Neutrophil (primary cell): ENCODE results near the gene KREMEN2.
"Not testable (repeated sequence)": the region's sequence is repeated elsewhere in the genome, so short reads cannot be mapped to it uniquely, and the experiment has no call there.

Experiments
- H3K27ac ChIP-seq: fragments of 200-600 bp; sonication (generic); 2 replicates; pipeline ENCODE4 v1.5.1; 2016; ENCODE audit warnings: mild to moderate bottlenecking, moderate library complexity
- H3K27me3 ChIP-seq: fragments of 200-600 bp; sonication (generic); 2 replicates; pipeline ENCODE4 v1.6.0; 2016; ENCODE audit warnings: mild to moderate bottlenecking
- H3K36me3 ChIP-seq: fragments of 200-600 bp; sonication (generic); 2 replicates; pipeline ENCODE4 v1.5.1; 2017
- H3K4me1 ChIP-seq, 2 experiments: fragments of 200-600 bp in 1 of 2; sonication (generic) in 1 of 2; 1 replicate in 1 of 2; 2 replicates in 1 of 2; pipeline versions ENCODE4 v1.5.1 to v1.6.1; 2013 to 2016; ENCODE audit warnings: low read depth in 1 of 2, low read length in 1 of 2, mild to moderate bottlenecking in 1 of 2, moderate library complexity in 1 of 2; ENCODE audit not compliant: control insufficient read depth in 1 of 2, insufficient read depth in 1 of 2
- H3K4me3 ChIP-seq, 2 experiments: fragments of 200-600 bp in 1 of 2; sonication (generic) in 1 of 2; 1 replicate in 1 of 2; 2 replicates in 1 of 2; pipeline ENCODE4 v1.5.1; 2013 to 2016; ENCODE audit warnings: low read depth in 1 of 2, low read length in 1 of 2, mild to moderate bottlenecking in 1 of 2, moderate library complexity in 1 of 2
- H3K9me3 ChIP-seq: fragments of 200-600 bp; sonication (generic); 2 replicates; pipeline ENCODE4 v1.5.1; 2016
- TF ChIP-seq, protein P1 (sequence below): fragments of 200-600 bp; sonication (generic); IDR thresholded peaks from 2 replicates; pipeline ENCODE4 v1.5.1; 2016; ENCODE audit warnings: antibody characterized with exemption

Gene KREMEN2

DNA sequence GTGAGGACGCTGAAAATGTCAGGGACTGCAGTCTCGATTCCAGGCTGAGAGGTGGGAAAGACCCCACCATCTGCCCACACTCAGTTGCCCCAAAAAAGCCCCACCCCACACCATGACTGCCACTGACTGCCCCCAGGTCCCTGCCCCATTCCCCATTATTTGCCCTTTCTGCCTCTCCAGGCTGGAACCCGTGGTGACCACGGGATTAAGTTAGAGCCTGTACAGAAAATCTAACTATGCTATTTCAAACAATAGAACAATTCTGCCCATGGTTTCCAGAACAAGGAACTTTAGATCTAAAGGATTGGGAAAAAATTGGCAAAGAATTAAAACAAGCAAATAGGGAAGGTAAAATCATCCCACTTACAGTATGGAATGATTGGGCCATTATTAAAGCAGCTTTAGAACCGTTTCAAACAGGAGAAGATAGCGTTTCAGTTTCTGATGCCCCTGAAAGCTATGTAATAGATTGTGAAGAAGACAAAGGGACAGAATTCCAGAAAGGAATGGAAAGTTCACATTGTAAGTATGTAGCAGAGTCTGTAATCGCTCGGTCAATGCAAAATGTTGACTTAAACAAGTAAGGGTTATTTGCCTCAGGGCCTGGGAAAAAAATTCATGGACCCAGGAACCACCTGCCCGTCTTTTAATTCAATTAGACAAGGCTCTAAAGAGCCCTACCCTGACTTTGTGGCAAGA is 38.0 kb upstream of the KREMEN2 start:
- no peak overlapping the region for H3K4me3 ChIP-seq
- no peaks in the 10 kb centered on the region for H3K36me3 ChIP-seq
- no peaks in the 10 kb centered on the region for H3K9me3 ChIP-seq
- TF ChIP-seq, protein P1, sequence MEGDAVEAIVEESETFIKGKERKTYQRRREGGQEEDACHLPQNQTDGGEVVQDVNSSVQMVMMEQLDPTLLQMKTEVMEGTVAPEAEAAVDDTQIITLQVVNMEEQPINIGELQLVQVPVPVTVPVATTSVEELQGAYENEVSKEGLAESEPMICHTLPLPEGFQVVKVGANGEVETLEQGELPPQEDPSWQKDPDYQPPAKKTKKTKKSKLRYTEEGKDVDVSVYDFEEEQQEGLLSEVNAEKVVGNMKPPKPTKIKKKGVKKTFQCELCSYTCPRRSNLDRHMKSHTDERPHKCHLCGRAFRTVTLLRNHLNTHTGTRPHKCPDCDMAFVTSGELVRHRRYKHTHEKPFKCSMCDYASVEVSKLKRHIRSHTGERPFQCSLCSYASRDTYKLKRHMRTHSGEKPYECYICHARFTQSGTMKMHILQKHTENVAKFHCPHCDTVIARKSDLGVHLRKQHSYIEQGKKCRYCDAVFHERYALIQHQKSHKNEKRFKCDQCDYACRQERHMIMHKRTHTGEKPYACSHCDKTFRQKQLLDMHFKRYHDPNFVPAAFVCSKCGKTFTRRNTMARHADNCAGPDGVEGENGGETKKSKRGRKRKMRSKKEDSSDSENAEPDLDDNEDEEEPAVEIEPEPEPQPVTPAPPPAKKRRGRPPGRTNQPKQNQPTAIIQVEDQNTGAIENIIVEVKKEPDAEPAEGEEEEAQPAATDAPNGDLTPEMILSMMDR: no peak
- no peak overlapping the region for H3K27ac ChIP-seq
- H3K27me3 ChIP-seq: no peaks in the 10 kb centered on the region
- H3K4me1 ChIP-seq: peaks cover 8% of the 10 kb centered on the region in 2 experiments

DNA sequence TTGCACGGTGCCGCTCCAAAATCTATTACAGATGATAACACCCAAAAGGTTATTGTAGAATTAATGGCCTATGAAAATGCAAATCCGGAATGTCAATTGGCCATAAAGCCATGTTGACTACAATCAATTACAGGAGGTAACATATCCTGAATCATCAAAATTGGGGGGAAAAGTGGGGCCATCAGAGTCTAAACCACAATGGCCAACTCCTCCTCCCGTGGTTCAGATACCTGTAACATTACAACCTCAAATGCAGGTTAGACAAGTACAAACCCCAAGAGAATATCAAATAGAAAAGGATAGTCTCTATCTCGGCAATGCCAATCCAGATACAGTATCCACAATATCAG is 37.5 kb upstream of the KREMEN2 start:
- TF ChIP-seq, protein P1: no peak
- H3K9me3 ChIP-seq: no peaks in the 10 kb centered on the region
- no peaks in the 10 kb centered on the region for H3K36me3 ChIP-seq
- H3K4me1 ChIP-seq: peaks cover 8% of the 10 kb centered on the region in 2 experiments
- peak overlapping the region in 1 of 2 experiments; percentile 30 for H3K4me3 ChIP-seq
- no peak overlapping the region for H3K27ac ChIP-seq
- no peaks in the 10 kb centered on the region for H3K27me3 ChIP-seq

DNA sequence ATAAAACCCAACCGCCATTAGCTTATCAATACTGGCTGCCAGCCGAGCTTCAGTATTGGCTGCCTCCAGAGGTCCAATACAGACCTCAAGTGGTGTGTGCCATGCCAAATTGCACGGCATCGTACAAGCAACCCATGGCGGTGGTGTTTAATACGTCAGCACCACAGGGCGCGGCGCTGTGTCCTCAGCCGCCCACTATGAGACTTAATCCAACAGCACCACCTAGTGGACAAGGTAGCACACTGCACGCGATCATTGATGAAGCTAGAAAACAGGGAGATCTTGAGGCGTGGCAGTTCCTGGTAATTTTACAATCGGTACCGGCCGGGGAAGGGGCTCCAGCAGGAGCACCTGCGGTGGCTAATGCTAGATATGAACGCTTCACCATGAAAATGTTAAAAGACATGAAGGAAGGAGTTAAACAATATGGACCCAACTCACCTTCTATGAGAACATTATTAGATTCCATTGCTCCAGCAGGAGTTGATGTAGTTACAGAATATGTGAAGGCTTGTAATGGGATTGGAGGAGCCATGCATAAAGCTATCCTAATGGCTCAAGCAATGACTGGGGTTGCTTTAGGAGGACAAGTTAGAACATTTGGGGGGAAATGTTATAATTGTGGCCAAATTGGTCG is 36.9 kb upstream of the KREMEN2 start:
- no peak overlapping the region for H3K27ac ChIP-seq
- peaks cover 8% of the 10 kb centered on the region in 2 experiments for H3K4me1 ChIP-seq
- H3K27me3 ChIP-seq: no peaks in the 10 kb centered on the region
- H3K36me3 ChIP-seq: no peaks in the 10 kb centered on the region
- TF ChIP-seq, protein P1: peak; percentile 97
- no peaks in the 10 kb centered on the region for H3K9me3 ChIP-seq
- peak overlapping the region in 1 of 2 experiments; percentile 30 for H3K4me3 ChIP-seq

DNA sequence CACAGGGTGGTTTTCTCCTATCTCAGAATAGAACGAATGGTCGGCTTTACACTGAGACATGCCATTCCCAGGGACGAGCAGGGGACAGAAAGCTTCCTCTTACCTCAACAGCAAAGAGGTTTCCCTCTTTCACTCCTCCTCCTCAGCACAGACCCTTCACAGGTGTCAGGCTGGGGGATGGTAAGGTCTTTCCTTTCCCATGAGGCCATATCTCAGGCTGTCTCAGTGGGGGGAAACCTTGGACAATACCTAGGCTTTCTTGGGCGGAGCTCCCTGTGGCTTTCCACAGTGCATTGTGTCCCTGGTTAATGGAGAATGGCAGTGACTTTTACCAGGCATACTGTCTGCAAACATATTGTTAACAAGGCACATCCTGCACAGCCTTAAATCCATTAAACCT is 35.9 kb upstream of the KREMEN2 start:
- not testable (repeated sequence) for H3K27ac ChIP-seq, H3K4me3 ChIP-seq, H3K9me3 ChIP-seq, H3K4me1 ChIP-seq, H3K27me3 ChIP-seq, H3K36me3 ChIP-seq

DNA sequence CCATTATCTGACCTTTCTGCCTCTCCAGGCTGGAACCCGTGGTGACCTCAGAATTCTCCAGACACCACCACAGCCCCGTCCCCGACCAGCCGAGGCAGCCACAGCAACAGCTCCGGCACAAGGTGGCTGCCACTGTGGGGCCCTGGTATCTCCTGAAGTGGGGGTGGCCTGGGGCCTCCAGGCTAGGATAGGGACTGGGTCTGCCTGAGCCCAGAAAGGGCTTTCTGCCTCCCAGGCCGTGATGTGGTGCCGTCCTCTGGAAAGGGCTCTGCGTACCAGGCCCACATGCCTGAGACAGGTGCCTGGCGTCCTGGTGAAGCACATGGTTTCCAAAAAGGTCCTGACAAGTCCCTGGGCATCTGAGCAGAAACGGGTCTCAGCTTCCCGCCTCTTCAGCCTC is 35.3 kb upstream of the KREMEN2 start:
- Histone ChIP-seq H3K27me3 (no peaks in the 10 kb centered on the region), H3K9me3 (no peaks in the 10 kb centered on the region), H3K27ac (no peak overlapping the region), H3K36me3 (peaks cover 9% of the 10 kb centered on the region), H3K4me3 (no peak overlapping the region), H3K4me1 (peaks cover 8% of the 10 kb centered on the region in 2 experiments)
- TF ChIP-seq, protein P1: no peak

DNA sequence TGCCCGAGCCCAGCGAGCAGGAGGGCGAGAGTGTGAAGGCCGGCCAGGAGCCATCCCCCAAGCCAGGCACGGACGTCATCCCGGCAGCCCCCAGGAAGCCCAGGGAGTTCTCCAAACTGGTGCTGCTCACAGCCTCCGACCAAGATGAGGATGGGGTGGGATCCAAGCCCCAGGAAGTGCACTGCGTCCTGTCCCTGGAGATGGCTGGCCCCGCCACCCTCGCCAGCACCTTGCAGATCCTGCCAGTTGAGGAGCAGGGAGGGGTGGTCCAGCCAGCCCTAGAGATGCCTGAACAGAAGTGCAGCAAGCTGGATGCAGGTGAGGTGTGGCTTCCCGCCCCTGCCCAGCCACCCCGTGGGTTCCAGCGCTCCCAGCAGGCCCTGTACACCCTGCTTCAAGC is 34.4 kb upstream of the KREMEN2 start:
- H3K27ac ChIP-seq: no peak overlapping the region
- H3K4me3 ChIP-seq: no peak overlapping the region
- H3K36me3 ChIP-seq: peaks cover 18% of the 10 kb centered on the region
- TF ChIP-seq, protein P1: no peak
- H3K4me1 ChIP-seq: peaks cover 8 to 12% of the 10 kb centered on the region in 2 experiments
- H3K9me3 ChIP-seq: no peaks in the 10 kb centered on the region
- no peaks in the 10 kb centered on the region for H3K27me3 ChIP-seq
